GM12875 (cell line): ENCODE results near the gene CYS1.

Experiments used
- H3K4me3 ChIP-seq: one replicate; pipeline ENCODE4 v1.5.1; 2011; ENCODE audit warnings: low read depth, low read length, control low read depth
- CTCF ChIP-seq: IDR thresholded peaks from 2 replicates; pipeline ENCODE4 v1.5.1; 2011; ENCODE audit warnings: low read depth, mild to moderate bottlenecking, control low read depth, inconsistent platforms, low read length, moderate library complexity, borderline replicate concordance; ENCODE audit not compliant: insufficient read depth

CYS1 gene

GRCh38 chr2:10123281-10123680, 43.1 kb upstream of the CYS1 start:
- TF ChIP-seq CTCF, result no peak
- H3K4me3 ChIP-seq, result peak overlapping the region; percentile 98

GRCh38 chr2:10122500-10123280, 42.5 kb upstream of the CYS1 start, which contains the start of gene RRM2:
TSS of gene RRM2 (plus strand) at chr2:10122739. CDS start at chr2:10122799, 60 bp downstream.
- peak within 1 kb of the TSS; percentile 98 for H3K4me3 ChIP-seq
- TF ChIP-seq CTCF, result no peak

- TF ChIP-seq CTCF, result no peak
- H3K4me3 ChIP-seq, result peak overlapping the region; percentile 98
These were observed 40.8 kb upstream of the CYS1 start for GRCh38 chr2:10120877-10121574.

- no peak for TF ChIP-seq CTCF
- H3K4me3 ChIP-seq, result peak overlapping the region; percentile 98
These were observed 40.1 kb upstream of the CYS1 start for GRCh38 chr2:10120158-10120876.

- no peak for TF ChIP-seq CTCF
- peak overlapping the region; percentile 98 for H3K4me3 ChIP-seq
These were observed 39.5 kb upstream of the CYS1 start for GRCh38 chr2:10119601-10120157.

GRCh38 chr2:10119027-10119325, 38.8 kb upstream of the CYS1 start:
- no peak for TF ChIP-seq CTCF
- H3K4me3 ChIP-seq, result no peak overlapping the region
